Activated T-helper 2 cell treated with anti-CD3 and anti-CD28 coated beads, Interferon-gamma antibody, Interleukin-2, Interleukin-4, amounts not matched to agents 10 μg/mL and 5 μg/mL and 100 μg/mL, durations not matched to agents 14 hours and 24 hours and 36 hours (primary cell): Measurements from ENCODE around the gene IL10RB. TPM values are rescaled to one million over a fixed set of nuclear protein-coding genes. Genes with fewer than 3 reads are reported as not detected.

Source experiments
- DNase-seq: peaks from one replicate; pipeline ENCODE4 v3.0.0; 2021; ENCODE audit warnings: low spot score
- H3K27ac Mint-ChIP-seq: one replicate; pipeline ENCODE4 v1.8.0; 2021; ENCODE audit warnings: mixed read lengths
- H3K27me3 Mint-ChIP-seq: one replicate; pipeline ENCODE4 v1.8.0; 2021; ENCODE audit warnings: low read depth, mixed read lengths
- H3K36me3 Mint-ChIP-seq: one replicate; pipeline ENCODE4 v1.8.0; 2021; ENCODE audit warnings: low read depth, mixed read lengths
- H3K4me1 Mint-ChIP-seq: one replicate; pipeline ENCODE4 v1.8.0; 2021; ENCODE audit warnings: low read depth, mixed read lengths
- H3K4me3 Mint-ChIP-seq: one replicate; pipeline ENCODE4 v1.8.0; 2021; ENCODE audit warnings: low read depth, mild to moderate bottlenecking, moderate library complexity, mixed read lengths
- H3K9me3 Mint-ChIP-seq: one replicate; pipeline ENCODE4 v1.8.0; 2021; ENCODE audit warnings: mixed read lengths
- intact Hi-C: fragments of 100-400 bp; cut with micrococcal nuclease; formaldehyde crosslinking; loops from one replicate; pipeline ENCODE4 v1.15.1; 2023
- total RNA-seq: library from RNA; stranded (reverse); gene quantifications from 2 replicates; pipeline ENCODE4 v1.2.3, GENCODE V29; 2022

The IL10RB gene
- total RNA-seq, 1 donor from 2014 or later: 24.7 TPM

- peaks cover 41% of the 10 kb centered on the region for H3K4me1 Mint-ChIP-seq
- no peak for DNase-seq
- peaks cover 64% of the 10 kb centered on the region for H3K36me3 Mint-ChIP-seq
- peaks cover 22% of the 10 kb centered on the region for H3K9me3 Mint-ChIP-seq
- no peaks in the 10 kb centered on the region for H3K27me3 Mint-ChIP-seq
- no peak overlapping the region for H3K4me3 Mint-ChIP-seq
- no peak overlapping the region for H3K27ac Mint-ChIP-seq
- intact Hi-C loops: no loop called here
Observed at GRCh38 chr21:33334191-33334590, 68.0 kb downstream of the IL10RB start.

- H3K9me3 Mint-ChIP-seq: peaks cover 22% of the 10 kb centered on the region
- peaks cover 62% of the 10 kb centered on the region for H3K36me3 Mint-ChIP-seq
- peaks cover 39% of the 10 kb centered on the region for H3K4me1 Mint-ChIP-seq
- H3K4me3 Mint-ChIP-seq: no peak overlapping the region
- intact Hi-C loops: no loop called here
- no peak overlapping the region for H3K27ac Mint-ChIP-seq
- DNase-seq: no peak
- no peaks in the 10 kb centered on the region for H3K27me3 Mint-ChIP-seq
Observed at GRCh38 chr21:33334824-33335223, 68.7 kb downstream of the IL10RB start.

GRCh38 chr21:33339135-33339534, 73.0 kb downstream of the IL10RB start:
- no peaks in the 10 kb centered on the region for H3K27me3 Mint-ChIP-seq
- no peak overlapping the region for H3K4me3 Mint-ChIP-seq
- H3K9me3 Mint-ChIP-seq: peaks cover 2% of the 10 kb centered on the region
- H3K27ac Mint-ChIP-seq: no peak overlapping the region
- peaks cover 63% of the 10 kb centered on the region for H3K36me3 Mint-ChIP-seq
- intact Hi-C loops: no loop called here
- H3K4me1 Mint-ChIP-seq: peaks cover 6% of the 10 kb centered on the region
- DNase-seq: no peak

GRCh38 chr21:33339918-33340317, 73.8 kb downstream of the IL10RB start:
- Mint-ChIP-seq H3K9me3 (no peaks in the 10 kb centered on the region), H3K36me3 (peaks cover 58% of the 10 kb centered on the region), H3K4me1 (peaks cover 3% of the 10 kb centered on the region), H3K4me3 (no peak overlapping the region), H3K27me3 (no peaks in the 10 kb centered on the region), H3K27ac (no peak overlapping the region)
- no peak for DNase-seq
- intact Hi-C loops: no loop called here

- H3K27me3 Mint-ChIP-seq: no peaks in the 10 kb centered on the region
- no peaks in the 10 kb centered on the region for H3K9me3 Mint-ChIP-seq
- H3K27ac Mint-ChIP-seq: no peak overlapping the region
- DNase-seq: no peak
- intact Hi-C loops: no loop called here
- no peak overlapping the region for H3K4me3 Mint-ChIP-seq
- peaks cover 71% of the 10 kb centered on the region for H3K36me3 Mint-ChIP-seq
- H3K4me1 Mint-ChIP-seq: no peaks in the 10 kb centered on the region
Observed at GRCh38 chr21:33345751-33346238, 79.6 kb downstream of the IL10RB start.

Other genes with a start within 250 kb of the IL10RB start
- gene OLIG2, start 240.4 kb upstream of the IL10RB start, total RNA-seq: not detected in 2 replicates
- 0.09 TPM in 1 of 2 replicates, not detected in the other for gene OLIG1, start 196.2 kb upstream of the IL10RB start, total RNA-seq
- gene IFNAR2, start 36.4 kb upstream of the IL10RB start, total RNA-seq: 34.8 and 36.8 TPM in 2 replicates
- gene IFNAR1, start 58.6 kb downstream of the IL10RB start, total RNA-seq: 26.8 and 27.9 TPM in 2 replicates
- 14.5 and 16.2 TPM in 2 replicates for gene IFNGR2, start 137.0 kb downstream of the IL10RB start, total RNA-seq
- 16.5 and 18.7 TPM in 2 replicates for gene TMEM50B, start 213.6 kb downstream of the IL10RB start, total RNA-seq
- gene DNAJC28, start 225.3 kb downstream of the IL10RB start, total RNA-seq: 0.16 and 0.37 TPM in 2 replicates